ENCODE results near the gene SENP8. TPM values are rescaled to one million over a fixed set of nuclear protein-coding genes. Genes with fewer than 3 reads are reported as not detected.

SENP8 gene
- total RNA-seq, 1 experiment from 2014 or later: 6.8 TPM

- H3K4me3 ChIP-seq (ENCODE audit: low read length): no peak overlapping the region
- no peaks in the 10 kb centered on the region; the same call in 1 of the 2 replicates for H4K20me1 ChIP-seq (ENCODE audit: insufficient read depth, low read depth, low read length)
- DNase-seq: no peak
- no peaks in the 10 kb centered on the region for H3K27me3 ChIP-seq (ENCODE audit: low read length)
- H3K4me2 ChIP-seq (ENCODE audit: low read depth, low read length, poor library complexity, severe bottlenecking): no peak overlapping the region
- H3K9me3 ChIP-seq (ENCODE audit: low read length): no peaks in the 10 kb centered on the region
- H2AFZ ChIP-seq (ENCODE audit: low read length): no peak overlapping the region
- H3K36me3 ChIP-seq (ENCODE audit: insufficient read depth, low read length): no peaks in the 10 kb centered on the region
- H3K9me2 ChIP-seq (replicated peaks; ENCODE audit: insufficient read depth, low read length): no peaks in the 10 kb centered on the region
- no peaks in the 10 kb centered on the region for H3K4me1 ChIP-seq (ENCODE audit: low read length)
- no peak overlapping the region for H3K9ac ChIP-seq (ENCODE audit: low read length)
- no peak overlapping the region for H3K27ac ChIP-seq (ENCODE audit: low read length)
- no peaks in the 10 kb centered on the region for H3K79me2 ChIP-seq (ENCODE audit: low read length)
Observed at GRCh38 chr15:72189250-72189902, 71.2 kb downstream of the SENP8 start.

- Histone ChIP-seq H2AFZ (ENCODE audit: low read length) (no peak overlapping the region), H3K36me3 (ENCODE audit: insufficient read depth, low read length) (no peaks in the 10 kb centered on the region), H4K20me1 (ENCODE audit: insufficient read depth, low read depth, low read length) (no peaks in the 10 kb centered on the region; the same call in 1 of the 2 replicates), H3K4me2 (ENCODE audit: low read depth, low read length, poor library complexity, severe bottlenecking) (no peak overlapping the region), H3K9ac (ENCODE audit: low read length) (no peak overlapping the region), H3K27ac (ENCODE audit: low read length) (no peak overlapping the region), H3K4me1 (ENCODE audit: low read length) (0 out of 2 replicates have a peak, but pooled peaks cover 2% of the 10 kb centered on the region), H3K79me2 (ENCODE audit: low read length) (no peaks in the 10 kb centered on the region), H3K27me3 (ENCODE audit: low read length) (no peaks in the 10 kb centered on the region), H3K4me3 (ENCODE audit: low read length) (no peak overlapping the region), H3K9me2 (replicated peaks; ENCODE audit: insufficient read depth, low read length) (no peaks in the 10 kb centered on the region), H3K9me3 (ENCODE audit: low read length) (no peaks in the 10 kb centered on the region)
- DNase-seq: no peak
Observed at GRCh38 chr15:72192416-72192815, 74.2 kb downstream of the SENP8 start.

Other genes starting within 250 kb of the SENP8 start
- gene MYO9A, start 253 bp upstream of the SENP8 start, total RNA-seq (2014; rRNA removed; shearing (Covaris generic); ENCODE audit: low replicate concordance): 78.5 and 142 TPM in 2 replicates
- gene GRAMD2A, start 79.4 kb downstream of the SENP8 start, total RNA-seq (2014; rRNA removed; shearing (Covaris generic); ENCODE audit: low replicate concordance): not detected in 2 replicates
- gene PKM, start 112.8 kb downstream of the SENP8 start, total RNA-seq (2014; rRNA removed; shearing (Covaris generic); ENCODE audit: low replicate concordance): 869 and 996 TPM in 2 replicates
- 73.2 and 82.0 TPM in 2 replicates for gene PARP6, start 154.2 kb downstream of the SENP8 start, total RNA-seq (2014; rRNA removed; shearing (Covaris generic); ENCODE audit: low replicate concordance)
- gene CELF6, start 201.8 kb downstream of the SENP8 start, total RNA-seq (2014; rRNA removed; shearing (Covaris generic); ENCODE audit: low replicate concordance): 4.4 and 4.6 TPM in 2 replicates